ENCODE data around the gene CDC42.
"Not testable (repeated sequence)": the region's sequence is repeated elsewhere in the genome, so short reads cannot be mapped to it uniquely, and the experiment has no call there.

The CDC42 gene

DNA sequence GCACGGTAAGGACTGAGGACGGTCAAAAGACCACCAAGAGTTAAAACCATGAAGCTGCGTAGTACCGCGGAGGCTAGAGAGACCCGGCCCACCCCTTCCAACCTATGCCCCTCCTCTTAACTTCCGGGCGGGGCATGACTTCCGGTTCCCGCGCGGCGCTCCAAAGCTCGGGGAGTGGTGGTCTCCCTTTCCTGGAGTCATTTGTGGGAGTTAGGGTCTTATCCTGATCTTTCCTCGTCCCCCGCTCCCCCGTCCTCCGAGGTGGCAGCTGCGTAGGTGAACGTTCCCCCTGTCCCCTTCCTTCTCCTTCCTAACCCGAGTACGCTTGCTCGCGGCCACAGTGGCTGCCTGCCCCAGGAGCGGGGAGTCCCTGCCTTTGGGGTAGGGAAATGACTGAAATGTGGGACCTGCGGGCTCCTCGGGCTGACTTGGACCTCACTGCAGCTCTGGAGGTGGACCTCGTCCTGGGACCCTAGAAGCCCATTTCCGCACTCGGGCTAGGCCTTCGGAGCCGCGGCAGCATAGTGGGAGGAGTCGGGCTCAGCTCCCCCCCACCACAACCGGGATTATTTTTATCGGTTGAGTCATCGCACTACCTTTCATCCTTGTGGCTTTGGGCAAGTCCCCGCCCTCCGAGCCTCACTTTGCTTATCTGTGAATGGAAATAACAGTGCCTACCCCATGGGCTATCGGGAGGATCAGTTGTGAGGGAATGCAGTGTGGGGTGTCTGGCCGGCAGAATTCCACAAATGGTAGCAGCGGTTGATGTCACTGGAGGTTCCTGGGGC lies 26.9 kb upstream of the CDC42 start:
- peak; percentile 98 for TF ChIP-seq POLR2A (IDR thresholded peaks at IDR 0.05; ENCODE audit: low read length)
- TF ChIP-seq GATA1 (IDR thresholded peaks at IDR 0.05; ENCODE audit: low read depth, low read length): no peak
- peak; percentile 89 to 91 for DNase-seq

DNA sequence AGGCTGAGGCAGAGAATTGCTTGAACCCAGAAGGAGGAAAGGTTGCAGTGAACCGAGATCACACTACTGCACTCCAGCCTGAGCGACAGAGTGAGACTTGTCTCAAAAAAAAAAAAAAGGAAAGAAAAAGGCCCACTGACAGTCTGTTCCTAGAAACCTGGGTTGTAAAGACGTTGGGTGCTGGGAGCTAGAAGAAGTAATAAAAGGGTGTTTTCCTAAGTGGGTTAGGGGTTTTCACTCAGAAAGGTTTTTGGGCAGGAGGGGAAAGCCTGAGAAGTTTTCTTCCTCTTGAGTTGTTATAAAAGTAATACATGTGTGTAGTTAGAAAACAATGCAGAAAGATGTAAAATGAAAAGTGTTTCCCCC lies 25.6 kb upstream of the CDC42 start:
- TF ChIP-seq POLR2A (IDR thresholded peaks at IDR 0.05; ENCODE audit: low read length) (no peak), GATA1 (IDR thresholded peaks at IDR 0.05; ENCODE audit: low read depth, low read length) (no peak)
- no peak for DNase-seq

DNA sequence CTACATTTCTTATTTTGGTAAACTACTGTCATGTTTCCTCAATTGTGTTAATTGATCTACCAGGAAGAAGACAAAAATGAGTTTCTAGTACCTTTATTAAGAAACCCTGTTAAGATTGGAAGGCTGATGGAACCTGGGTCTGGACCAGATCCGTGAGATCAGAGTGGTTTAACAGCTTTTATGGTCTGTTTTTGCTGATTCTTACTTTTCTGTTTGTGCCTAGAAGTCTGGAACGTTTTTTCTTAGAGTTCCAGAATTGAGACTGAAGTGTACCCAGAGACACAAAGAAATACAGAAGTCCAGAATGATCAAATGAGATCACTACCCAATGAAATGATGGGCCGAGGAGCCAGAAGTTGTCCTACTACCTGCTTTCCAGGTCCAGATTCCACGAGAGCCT lies 22.5 kb upstream of the CDC42 start:
- no peak for TF ChIP-seq GATA1 (IDR thresholded peaks at IDR 0.05; ENCODE audit: low read depth, low read length)
- no peak for TF ChIP-seq POLR2A (IDR thresholded peaks at IDR 0.05; ENCODE audit: low read length)
- no peak for DNase-seq

DNA sequence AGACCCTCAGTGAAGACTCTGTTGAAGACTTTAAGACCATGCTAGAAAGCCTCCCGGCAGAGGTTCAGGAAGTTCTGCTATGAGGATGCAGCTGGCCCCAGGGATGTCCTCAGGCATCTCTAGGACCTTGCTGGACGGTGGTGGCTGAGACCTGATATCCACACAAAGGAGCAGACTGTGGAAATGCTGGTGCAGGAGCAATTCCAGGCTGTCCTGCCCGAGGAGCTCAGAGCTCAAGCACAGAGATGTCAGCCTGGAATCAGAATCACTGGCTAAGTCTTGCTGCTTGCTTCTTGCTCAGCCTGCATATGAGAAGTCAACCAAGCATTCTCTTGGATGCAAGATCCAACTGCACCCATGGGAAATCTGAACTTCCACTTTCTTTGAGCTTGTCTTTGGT lies 22.0 kb upstream of the CDC42 start:
- DNase-seq: no peak
- TF ChIP-seq GATA1 (IDR thresholded peaks at IDR 0.05; ENCODE audit: low read depth, low read length) (no peak), POLR2A (IDR thresholded peaks at IDR 0.05; ENCODE audit: low read length) (no peak)

DNA sequence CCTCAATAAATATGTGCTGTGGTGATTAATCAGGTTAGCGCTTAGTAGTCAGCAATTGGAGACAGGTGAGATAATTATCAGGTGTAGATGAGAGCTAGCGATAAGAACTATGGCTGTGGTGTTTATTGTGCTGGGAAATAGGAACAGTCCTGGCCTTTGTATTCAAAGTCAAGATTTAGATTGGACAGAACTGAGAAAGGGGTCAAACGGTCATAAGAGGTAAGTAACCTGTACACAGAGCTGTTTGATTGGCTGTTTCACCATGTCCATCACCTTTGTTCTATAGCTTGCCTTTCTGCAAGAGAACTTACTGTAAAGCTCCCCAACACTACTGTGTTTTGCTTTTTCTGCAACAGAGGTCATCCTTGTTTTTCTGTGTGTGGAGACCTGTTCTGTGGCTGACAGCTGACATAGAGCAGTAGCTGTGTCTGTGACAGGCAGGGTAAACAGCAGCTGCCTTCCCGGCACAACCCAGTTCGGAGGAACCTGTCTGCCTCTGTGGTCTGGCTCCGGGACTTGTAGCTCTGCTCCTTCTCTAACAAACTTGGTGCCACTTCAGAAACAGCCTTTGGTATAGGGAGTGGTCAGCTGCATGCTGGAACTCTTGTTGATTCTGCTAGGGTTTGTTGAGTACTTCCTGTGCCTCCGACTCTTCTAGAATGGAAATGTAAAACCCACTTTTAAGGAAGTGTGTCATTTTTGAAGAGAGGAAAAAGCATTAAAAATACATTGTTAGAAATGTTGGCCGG lies 21.1 kb upstream of the CDC42 start:
- no peak for TF ChIP-seq GATA1 (IDR thresholded peaks at IDR 0.05; ENCODE audit: low read depth, low read length)
- TF ChIP-seq POLR2A (IDR thresholded peaks at IDR 0.05; ENCODE audit: low read length): peak; percentile 18
- no peak for DNase-seq

DNA sequence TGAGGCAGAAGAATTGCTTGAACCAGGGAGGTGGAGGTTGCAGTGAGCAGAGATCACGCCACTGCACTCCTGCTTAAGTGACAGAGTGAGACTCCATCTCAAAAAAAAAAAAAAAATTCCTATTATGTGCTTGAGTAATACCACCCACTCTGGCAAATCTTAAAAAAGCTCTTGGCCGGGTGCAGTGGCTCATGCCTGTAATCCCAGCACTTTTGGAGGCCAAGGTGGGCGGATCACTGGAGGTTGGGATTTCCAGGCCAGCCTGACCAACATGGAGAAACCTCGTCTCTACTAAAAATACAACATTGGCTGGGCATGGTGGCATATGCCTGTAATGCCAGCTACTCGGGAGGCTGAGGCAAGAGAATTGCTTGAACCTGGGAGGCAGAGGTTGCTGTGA lies 17.7 kb upstream of the CDC42 start:
- DNase-seq: not testable (repeated sequence)

DNA sequence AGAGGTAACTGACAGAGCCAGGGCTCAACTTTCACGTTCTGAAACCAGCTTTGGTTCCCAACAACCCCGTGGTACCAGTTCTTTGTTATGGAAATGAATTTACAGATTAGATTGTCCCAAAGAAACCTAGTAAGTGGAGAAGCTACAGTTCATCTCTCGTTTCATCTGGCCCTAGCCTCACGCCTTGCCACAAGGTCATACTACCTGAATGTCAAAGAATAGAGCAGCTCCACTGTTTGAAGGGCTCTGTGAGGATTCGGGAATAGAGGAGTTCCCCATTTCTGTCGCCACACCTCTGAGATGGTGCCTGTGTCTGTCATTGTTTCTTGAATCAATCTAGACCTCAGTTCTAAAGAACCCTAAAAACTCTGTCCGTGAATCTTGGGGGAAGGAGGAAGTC lies 15.0 kb upstream of the CDC42 start:
- DNase-seq: no peak
- TF ChIP-seq POLR2A (IDR thresholded peaks at IDR 0.05; ENCODE audit: low read length) (no peak), GATA1 (IDR thresholded peaks at IDR 0.05; ENCODE audit: low read depth, low read length) (no peak)

DNA sequence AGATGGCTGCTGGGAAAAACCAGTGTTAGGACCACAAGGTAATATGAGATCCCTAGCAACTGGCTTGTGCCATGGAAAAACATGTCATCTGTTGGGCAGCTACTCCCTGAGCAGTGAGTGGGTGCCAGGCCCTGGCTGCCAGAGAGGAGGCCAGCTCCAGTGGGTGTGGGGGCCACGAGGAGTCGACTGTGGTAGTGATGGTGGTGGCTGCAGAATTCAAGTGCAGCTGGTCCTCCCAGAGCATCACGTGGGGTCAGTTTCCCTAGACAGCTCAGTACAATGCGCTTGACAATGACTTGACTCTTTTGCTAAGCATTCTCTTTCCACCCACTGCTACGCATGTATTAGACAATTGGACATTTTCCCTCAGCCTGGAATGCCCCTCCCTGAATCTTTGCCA lies 14.5 kb upstream of the CDC42 start:
- TF ChIP-seq POLR2A (IDR thresholded peaks at IDR 0.05; ENCODE audit: low read length): no peak
- no peak for TF ChIP-seq GATA1 (IDR thresholded peaks at IDR 0.05; ENCODE audit: low read depth, low read length)
- no peak for DNase-seq

DNA sequence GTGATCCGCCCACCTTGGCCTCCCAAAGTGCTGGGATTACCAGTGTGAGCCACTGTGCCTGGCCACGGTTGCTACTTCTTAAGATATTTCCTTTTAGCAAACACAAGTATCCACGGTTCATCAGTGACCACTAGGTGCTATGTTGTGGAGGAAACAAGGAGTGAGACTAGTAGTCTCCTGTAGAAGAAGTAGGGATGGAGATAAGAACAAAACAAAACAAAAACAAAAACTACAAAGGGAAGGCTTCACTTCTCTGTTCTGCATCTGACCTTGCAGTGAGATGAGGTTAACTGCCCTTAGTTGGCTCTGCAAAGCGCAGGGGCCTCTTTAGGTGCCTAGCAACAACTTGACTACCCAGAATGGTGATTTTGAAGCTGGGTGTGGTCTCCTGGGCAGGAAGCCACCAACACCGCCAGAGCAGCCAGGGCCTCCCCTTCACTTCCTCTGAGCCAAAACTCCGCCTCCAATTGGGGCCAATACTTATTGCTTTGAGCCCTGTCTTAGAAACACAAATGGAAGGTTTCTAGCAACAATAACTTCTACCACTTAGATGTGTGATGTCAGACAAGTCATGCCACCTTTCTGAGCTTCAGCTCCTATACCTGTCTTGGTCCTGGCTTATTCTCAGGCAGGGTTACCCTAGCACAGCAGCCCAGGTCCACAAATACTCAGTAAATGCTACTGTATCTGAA lies 12.8 kb upstream of the CDC42 start:
- DNase-seq: peak; percentile 95 to 96

DNA sequence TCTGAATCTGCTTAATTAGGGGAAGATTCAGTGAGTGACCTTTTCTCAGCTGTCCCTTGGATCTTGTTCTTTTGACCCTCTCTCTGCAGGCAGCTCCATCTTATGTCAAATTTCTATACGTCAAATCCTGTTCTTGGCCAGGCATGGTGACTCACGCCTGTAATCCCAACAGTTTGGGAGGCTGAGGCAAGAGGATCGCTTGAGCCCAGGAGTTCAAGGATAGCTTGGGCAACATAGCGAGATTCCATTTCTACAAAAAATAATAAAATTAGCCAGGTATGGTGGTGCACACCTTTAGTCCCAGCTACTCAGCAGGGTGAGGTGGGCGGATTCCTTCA lies 12.3 kb upstream of the CDC42 start:
- no peak for DNase-seq
- TF ChIP-seq POLR2A (IDR thresholded peaks at IDR 0.05; ENCODE audit: low read length) (no peak), GATA1 (IDR thresholded peaks at IDR 0.05; ENCODE audit: low read depth, low read length) (no peak)

More for the DNA sequence above, 12.8 kb upstream of the CDC42 start:
- no peak for TF ChIP-seq POLR2A (IDR thresholded peaks at IDR 0.05; ENCODE audit: low read length)
- TF ChIP-seq GATA1 (IDR thresholded peaks at IDR 0.05; ENCODE audit: low read depth, low read length): no peak

DNA sequence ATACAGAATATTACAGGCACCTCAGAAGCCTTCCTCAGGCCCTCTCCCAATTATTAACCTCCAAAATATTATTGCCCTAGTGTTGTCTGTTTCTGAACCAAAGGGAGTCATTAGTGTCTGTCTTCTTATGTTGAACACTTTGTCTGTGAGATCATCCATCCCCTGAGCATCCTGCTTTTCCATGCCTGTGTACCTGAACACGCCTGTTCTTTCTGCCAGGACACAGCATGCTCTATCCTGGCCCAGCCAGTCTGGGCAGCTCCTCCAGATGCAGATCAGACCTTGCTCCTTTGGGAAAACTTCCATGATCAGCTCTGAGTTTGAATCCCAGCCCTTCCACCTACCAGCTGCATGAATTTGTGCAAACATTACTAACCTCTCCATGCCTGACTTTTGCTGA lies 11.0 kb upstream of the CDC42 start:
- TF ChIP-seq POLR2A (IDR thresholded peaks at IDR 0.05; ENCODE audit: low read length) (no peak), GATA1 (IDR thresholded peaks at IDR 0.05; ENCODE audit: low read depth, low read length) (no peak)
- DNase-seq: no peak

DNA sequence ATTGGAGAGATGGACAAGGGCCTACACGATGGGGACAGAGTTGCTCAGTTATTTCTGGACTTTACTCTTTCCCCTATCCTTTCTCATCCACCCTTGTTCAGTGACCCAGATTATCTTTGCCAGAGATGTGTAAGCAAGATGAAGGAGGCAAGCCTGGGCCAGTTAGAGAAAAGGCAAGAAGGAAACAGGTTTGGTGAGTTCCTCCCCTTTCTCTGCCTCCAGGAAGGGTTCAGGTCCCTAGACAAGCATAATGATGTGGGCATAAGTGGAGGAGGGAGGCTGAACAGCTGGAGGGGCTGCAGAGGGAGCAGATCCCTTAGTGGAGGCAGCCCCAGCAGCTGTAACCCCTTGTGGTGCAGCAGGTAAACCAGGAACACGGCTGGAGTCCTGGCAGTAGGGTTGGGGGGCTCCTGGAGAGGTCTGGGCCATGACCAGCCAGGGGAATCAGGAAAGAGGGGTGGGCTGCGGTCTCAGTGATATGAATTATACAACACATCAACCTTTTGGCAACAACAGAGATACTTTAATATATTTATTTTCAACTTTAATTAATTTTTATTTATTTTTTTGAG lies 9.2 kb upstream of the CDC42 start:
- no peak for DNase-seq

DNA sequence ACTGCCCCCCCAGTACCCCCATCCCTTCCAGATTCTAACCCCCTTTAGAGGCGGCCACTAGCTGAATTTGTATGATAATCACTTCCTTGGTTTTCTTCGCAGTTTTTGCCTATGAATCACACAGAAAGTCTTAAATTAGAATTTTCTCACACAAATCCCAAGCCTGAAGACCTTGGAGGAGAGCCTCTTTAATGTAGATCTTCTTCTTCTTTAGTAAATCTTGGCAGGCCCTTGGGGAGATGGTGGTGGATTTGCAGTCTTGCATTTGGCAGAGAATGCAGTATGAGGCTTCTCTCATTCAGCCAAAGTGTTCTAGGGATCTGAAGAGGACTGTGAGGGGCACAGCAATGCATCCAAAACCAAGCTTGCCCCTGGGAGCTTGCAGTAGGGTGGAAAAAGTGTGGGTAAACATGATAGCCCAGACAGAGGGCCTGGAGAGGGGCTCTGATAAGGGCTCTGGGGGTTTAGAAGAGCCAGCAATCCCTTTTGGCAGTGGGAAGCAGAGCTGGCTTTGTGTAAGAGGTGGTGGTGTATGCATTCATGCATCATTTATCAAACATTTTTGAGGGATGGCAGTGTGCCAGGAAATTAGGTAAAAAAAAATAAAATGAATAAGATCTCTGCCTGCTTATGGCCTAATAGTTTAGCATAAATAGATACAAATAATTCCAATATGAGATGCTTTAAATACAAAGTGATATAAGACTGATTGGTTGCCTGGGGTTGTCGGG lies 7.7 kb upstream of the CDC42 start:
- peak in 1 of 2 experiments; percentile 12 for DNase-seq
- no peak for TF ChIP-seq POLR2A (IDR thresholded peaks at IDR 0.05; ENCODE audit: low read length)
- TF ChIP-seq GATA1 (IDR thresholded peaks at IDR 0.05; ENCODE audit: low read depth, low read length): no peak

More for the DNA sequence above, 9.2 kb upstream of the CDC42 start:
- TF ChIP-seq GATA1 (IDR thresholded peaks at IDR 0.05; ENCODE audit: low read depth, low read length): no peak
- TF ChIP-seq POLR2A (IDR thresholded peaks at IDR 0.05; ENCODE audit: low read length): no peak

Data from erythroblast (primary cell).